HFFc6 (cell line): ENCODE data around the gene KAT5. TPM values are rescaled to one million over a fixed set of nuclear protein-coding genes. Genes with fewer than 3 reads are reported as not detected.
"Not testable (repeated sequence)": the region's sequence is repeated elsewhere in the genome, so short reads cannot be mapped to it uniquely, and the experiment has no call there.

Experiments
- DNase-seq: peaks from one replicate; pipeline ENCODE4 v3.0.0-alpha.2; 2018
- H3K27ac Mint-ChIP-seq: 2 replicates; pipeline ENCODE4 v1.8.0; 2020; ENCODE audit warnings: mild to moderate bottlenecking, mixed read lengths
- H3K27me3 Mint-ChIP-seq: 2 replicates; pipeline ENCODE4 v1.8.0; 2021; ENCODE audit warnings: mild to moderate bottlenecking, moderate library complexity, mixed read lengths; ENCODE audit not compliant: insufficient read depth
- H3K36me3 Mint-ChIP-seq: 2 replicates; pipeline ENCODE4 v1.8.0; 2021; ENCODE audit warnings: low read depth, mixed read lengths
- H3K4me1 Mint-ChIP-seq: 2 replicates; pipeline ENCODE4 v1.8.0; 2020; ENCODE audit warnings: low read depth, mixed read lengths
- H3K4me3 Mint-ChIP-seq: 2 replicates; pipeline ENCODE4 v1.8.0; 2020; ENCODE audit warnings: mild to moderate bottlenecking, moderate library complexity, mixed read lengths
- H3K9me3 Mint-ChIP-seq: 2 replicates; pipeline ENCODE4 v1.8.0; 2020; ENCODE audit warnings: mild to moderate bottlenecking, mixed read lengths
- total RNA-seq, 6 experiments: library from RNA; stranded (reverse); fragmentation: NEBNext Ultra II Directional; extraction: Animal tissue kit (Norgen Biotek cat#: 25700); gene quantifications; 2 replicates in 1 of 6; 3 replicates in 5 of 6; pipeline ENCODE4 v1.2.3, GENCODE V29; 2021
- TF ChIP-seq, protein P1 (sequence below): fragments of 200-600 bp; sonication (generic); IDR thresholded peaks from 2 replicates; pipeline ENCODE4 v1.5.0; 2021; ENCODE audit warnings: antibody characterized with exemption, mild to moderate bottlenecking

KAT5 gene
- total RNA-seq, 6 experiments from 2014 or later, result 36.5 to 42.6 (median 38.9) TPM

DNA sequence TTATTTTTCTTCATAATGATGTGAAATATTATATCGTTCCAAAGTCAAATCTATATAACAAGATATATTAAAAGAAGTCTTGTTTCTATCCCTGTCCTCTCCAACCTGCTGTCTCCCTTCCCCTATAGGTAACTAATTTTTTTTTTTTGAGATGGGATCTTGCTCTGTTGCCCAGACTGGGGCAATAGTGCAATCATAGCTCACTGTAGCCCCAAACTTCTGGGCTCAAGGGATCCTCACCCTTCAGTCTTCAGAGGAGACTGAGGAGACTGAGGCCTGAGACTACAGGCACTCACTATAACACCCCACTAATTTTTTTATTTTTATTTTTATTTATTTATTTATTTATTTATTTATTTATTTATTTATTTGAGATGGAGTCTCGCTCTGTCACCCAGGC is 39.1 kb upstream of the KAT5 start:
- no peaks in the 10 kb centered on the region for H3K36me3 Mint-ChIP-seq
- no peak for DNase-seq
- H3K27ac Mint-ChIP-seq, result no peak overlapping the region
- H3K27me3 Mint-ChIP-seq, result peaks cover 4% of the 10 kb centered on the region; the same call in 1 of the 2 replicates
- H3K4me1 Mint-ChIP-seq, result no peaks in the 10 kb centered on the region; the same call in 1 of the 2 replicates
- TF ChIP-seq, protein P1, sequence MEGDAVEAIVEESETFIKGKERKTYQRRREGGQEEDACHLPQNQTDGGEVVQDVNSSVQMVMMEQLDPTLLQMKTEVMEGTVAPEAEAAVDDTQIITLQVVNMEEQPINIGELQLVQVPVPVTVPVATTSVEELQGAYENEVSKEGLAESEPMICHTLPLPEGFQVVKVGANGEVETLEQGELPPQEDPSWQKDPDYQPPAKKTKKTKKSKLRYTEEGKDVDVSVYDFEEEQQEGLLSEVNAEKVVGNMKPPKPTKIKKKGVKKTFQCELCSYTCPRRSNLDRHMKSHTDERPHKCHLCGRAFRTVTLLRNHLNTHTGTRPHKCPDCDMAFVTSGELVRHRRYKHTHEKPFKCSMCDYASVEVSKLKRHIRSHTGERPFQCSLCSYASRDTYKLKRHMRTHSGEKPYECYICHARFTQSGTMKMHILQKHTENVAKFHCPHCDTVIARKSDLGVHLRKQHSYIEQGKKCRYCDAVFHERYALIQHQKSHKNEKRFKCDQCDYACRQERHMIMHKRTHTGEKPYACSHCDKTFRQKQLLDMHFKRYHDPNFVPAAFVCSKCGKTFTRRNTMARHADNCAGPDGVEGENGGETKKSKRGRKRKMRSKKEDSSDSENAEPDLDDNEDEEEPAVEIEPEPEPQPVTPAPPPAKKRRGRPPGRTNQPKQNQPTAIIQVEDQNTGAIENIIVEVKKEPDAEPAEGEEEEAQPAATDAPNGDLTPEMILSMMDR, result no peak
- H3K4me3 Mint-ChIP-seq, result no peak overlapping the region
- H3K9me3 Mint-ChIP-seq, result no peaks in the 10 kb centered on the region

DNA sequence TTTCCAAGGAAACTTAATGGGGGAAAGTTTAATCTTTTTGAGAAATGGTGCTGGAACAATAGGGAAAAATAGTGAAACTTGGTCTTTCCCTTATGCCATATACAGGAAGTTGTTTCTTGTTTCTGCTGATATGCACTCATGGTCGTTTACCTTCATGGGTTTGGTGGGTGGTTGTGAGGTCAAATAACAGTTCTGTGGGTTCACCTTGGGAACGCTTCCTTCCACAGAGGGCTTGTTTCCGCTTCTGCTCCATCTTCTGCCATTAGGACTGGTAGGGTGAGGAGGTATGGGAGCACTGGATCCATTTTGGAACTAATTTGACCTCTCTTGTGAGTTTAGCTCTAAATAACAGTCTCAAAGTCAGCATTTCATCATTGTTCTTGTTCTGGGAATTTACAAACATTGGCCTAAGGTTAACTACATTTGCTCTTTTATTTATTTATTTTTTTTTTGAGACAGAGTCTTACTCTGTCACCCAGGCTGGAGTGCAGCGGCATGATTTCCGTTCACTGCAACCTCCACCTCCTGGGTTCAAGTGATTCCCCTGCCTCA is 31.8 kb upstream of the KAT5 start:
- TF ChIP-seq, protein P1, result no peak
- H3K9me3 Mint-ChIP-seq, result no peaks in the 10 kb centered on the region
- H3K4me1 Mint-ChIP-seq, result no peaks in the 10 kb centered on the region
- DNase-seq, result no peak
- no peaks in the 10 kb centered on the region for H3K36me3 Mint-ChIP-seq
- peaks cover 13% of the 10 kb centered on the region for H3K27me3 Mint-ChIP-seq
- no peak overlapping the region for H3K4me3 Mint-ChIP-seq
- H3K27ac Mint-ChIP-seq, result no peak overlapping the region

DNA sequence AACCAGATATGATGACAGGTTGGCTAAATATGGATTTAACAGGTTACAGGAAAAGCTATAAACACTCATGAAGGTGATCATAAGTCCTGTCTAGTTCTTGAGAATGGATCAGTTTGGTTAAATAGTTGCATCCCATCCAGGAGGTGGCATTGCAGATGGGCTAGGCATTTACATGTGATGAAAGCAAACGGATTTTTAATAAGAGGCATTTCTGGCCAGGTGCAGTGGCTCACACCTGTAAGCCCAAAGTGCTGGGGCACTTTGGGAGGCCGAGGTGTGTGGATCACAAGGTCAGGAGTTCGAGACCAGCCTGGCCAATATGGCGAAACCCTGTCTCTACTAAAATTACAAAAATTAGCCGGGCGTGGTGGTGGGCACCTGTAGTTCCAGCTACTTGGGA is 28.6 kb upstream of the KAT5 start:
- H3K9me3 Mint-ChIP-seq, DNase-seq, H3K36me3 Mint-ChIP-seq, H3K4me1 Mint-ChIP-seq, H3K27ac Mint-ChIP-seq, H3K4me3 Mint-ChIP-seq: not testable (repeated sequence)
- peaks cover 23% of the 10 kb centered on the region for H3K27me3 Mint-ChIP-seq

GRCh38 chr11:65685981-65686380 is 26.1 kb upstream of the KAT5 start:
- Mint-ChIP-seq H3K9me3 (no peaks in the 10 kb centered on the region), H3K36me3 (no peaks in the 10 kb centered on the region), H3K27me3 (peaks cover 23% of the 10 kb centered on the region), H3K27ac (no peak overlapping the region), H3K4me1 (no peaks in the 10 kb centered on the region), H3K4me3 (no peak overlapping the region)
- TF ChIP-seq, protein P1, result no peak
- DNase-seq, result no peak

DNA sequence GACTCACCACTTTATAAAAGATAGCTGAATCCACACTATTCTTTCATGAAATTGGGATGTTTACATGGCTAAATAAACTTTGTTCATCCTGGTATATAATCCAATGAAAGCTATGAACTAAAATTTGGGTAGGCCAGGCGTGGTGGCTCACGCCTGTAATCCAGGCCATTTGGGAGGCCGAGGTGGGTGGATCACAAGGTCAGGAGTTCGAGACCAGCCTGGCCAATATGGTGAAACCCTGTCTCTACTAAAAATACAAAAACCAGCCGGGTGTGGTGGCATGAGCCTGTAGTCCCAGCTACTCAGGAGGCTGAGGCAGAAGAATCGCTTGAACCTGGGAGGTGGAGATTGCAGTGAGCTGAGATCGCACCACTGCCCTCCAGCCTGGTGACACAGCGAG is 20.2 kb upstream of the KAT5 start:
- not testable (repeated sequence) for DNase-seq, H3K36me3 Mint-ChIP-seq, H3K4me1 Mint-ChIP-seq, H3K4me3 Mint-ChIP-seq, H3K9me3 Mint-ChIP-seq, H3K27ac Mint-ChIP-seq
- H3K27me3 Mint-ChIP-seq, result peaks cover 14% of the 10 kb centered on the region

GRCh38 chr11:65692367-65692766 is 19.7 kb upstream of the KAT5 start:
- no peak overlapping the region for H3K4me3 Mint-ChIP-seq
- no peak for DNase-seq
- no peaks in the 10 kb centered on the region for H3K9me3 Mint-ChIP-seq
- TF ChIP-seq, protein P1, result no peak
- H3K36me3 Mint-ChIP-seq, result no peaks in the 10 kb centered on the region
- no peaks in the 10 kb centered on the region for H3K4me1 Mint-ChIP-seq
- no peak overlapping the region for H3K27ac Mint-ChIP-seq
- peaks cover 17% of the 10 kb centered on the region for H3K27me3 Mint-ChIP-seq
